ENCODE results near the gene UTP4.

The UTP4 gene

GRCh38 chr16:69150146-69150865, 17.9 kb downstream of the UTP4 start:
- no peaks in the 10 kb centered on the region for H3K27me3 ChIP-seq
- no peak overlapping the region for H3K27ac ChIP-seq
- no peaks in the 10 kb centered on the region for H3K9me3 ChIP-seq
- peak; percentile 60 for TF ChIP-seq CTCF (IDR thresholded peaks at IDR 0.05)
- no peak overlapping the region for H3K4me3 ChIP-seq (ENCODE audit: low read depth in 1 of 2, low read length in 1 of 2)
- H3K36me3 ChIP-seq = peaks cover 3% of the 10 kb centered on the region
- no peaks in the 10 kb centered on the region for H3K4me1 ChIP-seq (ENCODE audit: control insufficient read depth in 1 of 2, insufficient read depth in 1 of 2, low read depth in 1 of 2, low read length in 1 of 2)

GRCh38 chr16:69157196-69157595, 24.7 kb downstream of the UTP4 start:
- H3K27me3 ChIP-seq = no peaks in the 10 kb centered on the region
- H3K9me3 ChIP-seq = no peaks in the 10 kb centered on the region
- peaks cover 12% of the 10 kb centered on the region for H3K36me3 ChIP-seq
- H3K4me3 ChIP-seq (ENCODE audit: low read depth in 1 of 2, low read length in 1 of 2) = no peak overlapping the region
- H3K27ac ChIP-seq = no peak overlapping the region
- H3K4me1 ChIP-seq (ENCODE audit: control insufficient read depth in 1 of 2, insufficient read depth in 1 of 2, low read depth in 1 of 2, low read length in 1 of 2) = no peaks in the 10 kb centered on the region
- TF ChIP-seq CTCF (IDR thresholded peaks at IDR 0.05) = no peak

GRCh38 chr16:69160192-69160591, 27.7 kb downstream of the UTP4 start:
- H3K27ac ChIP-seq = no peak overlapping the region
- H3K9me3 ChIP-seq = no peaks in the 10 kb centered on the region
- H3K27me3 ChIP-seq = no peaks in the 10 kb centered on the region
- peaks cover 12% of the 10 kb centered on the region for H3K36me3 ChIP-seq
- TF ChIP-seq CTCF (IDR thresholded peaks at IDR 0.05) = no peak
- no peak overlapping the region for H3K4me3 ChIP-seq (ENCODE audit: low read depth in 1 of 2, low read length in 1 of 2)
- no peaks in the 10 kb centered on the region for H3K4me1 ChIP-seq (ENCODE audit: control insufficient read depth in 1 of 2, insufficient read depth in 1 of 2, low read depth in 1 of 2, low read length in 1 of 2)

GRCh38 chr16:69165584-69165983, 33.1 kb downstream of the UTP4 start:
- no peaks in the 10 kb centered on the region for H3K27me3 ChIP-seq
- H3K4me3 ChIP-seq (ENCODE audit: low read depth in 1 of 2, low read length in 1 of 2) = no peak overlapping the region
- no peak for TF ChIP-seq CTCF (IDR thresholded peaks at IDR 0.05)
- H3K27ac ChIP-seq = no peak overlapping the region
- H3K9me3 ChIP-seq = no peaks in the 10 kb centered on the region
- H3K4me1 ChIP-seq (ENCODE audit: control insufficient read depth in 1 of 2, insufficient read depth in 1 of 2, low read depth in 1 of 2, low read length in 1 of 2) = no peaks in the 10 kb centered on the region
- peaks cover 15% of the 10 kb centered on the region for H3K36me3 ChIP-seq

- peaks cover 1 to 5% of the 10 kb centered on the region in 2 experiments for H3K4me1 ChIP-seq (ENCODE audit: control insufficient read depth in 1 of 2, insufficient read depth in 1 of 2, low read depth in 1 of 2, low read length in 1 of 2)
- H3K9me3 ChIP-seq = no peaks in the 10 kb centered on the region
- no peak overlapping the region for H3K27ac ChIP-seq
- no peak for TF ChIP-seq CTCF (IDR thresholded peaks at IDR 0.05)
- H3K36me3 ChIP-seq = peaks cover 15% of the 10 kb centered on the region
- H3K27me3 ChIP-seq = no peaks in the 10 kb centered on the region
- H3K4me3 ChIP-seq (ENCODE audit: low read depth in 1 of 2, low read length in 1 of 2) = no peak overlapping the region
Measured at GRCh38 chr16:69166221-69166833, 33.9 kb downstream of the UTP4 start.

All from neutrophil (primary cell).